ENCODE measurements around the gene ALMS1.
"Not testable (repeated sequence)": the region's sequence is repeated elsewhere in the genome, so short reads cannot be mapped to it uniquely, and the experiment has no call there.

ALMS1 gene

GRCh38 chr2:73624036-73624435, 238.4 kb downstream of the ALMS1 start:
- DNase-seq = not testable (repeated sequence)

GRCh38 chr2:73624625-73625024, 239.0 kb downstream of the ALMS1 start:
- not testable (repeated sequence) for DNase-seq

- not testable (repeated sequence) for DNase-seq
Measured at GRCh38 chr2:73626237-73626636, 240.6 kb downstream of the ALMS1 start.

- DNase-seq = not testable (repeated sequence)
Measured at GRCh38 chr2:73628493-73628892, 242.9 kb downstream of the ALMS1 start.

GRCh38 chr2:73630662-73631266, 245.1 kb downstream of the ALMS1 start:
- DNase-seq = peak in 1 of 2 donors; percentile 5

- not testable (repeated sequence) for DNase-seq
Measured at GRCh38 chr2:73636977-73637376, 251.3 kb downstream of the ALMS1 start.

GRCh38 chr2:73638429-73638828, 252.8 kb downstream of the ALMS1 start:
- no peak for DNase-seq

GRCh38 chr2:73640511-73640911, 254.9 kb downstream of the ALMS1 start:
- no peak for DNase-seq

GRCh38 chr2:73640946-73641766, 255.5 kb downstream of the ALMS1 start:
- no peak for DNase-seq

- DNase-seq = no peak
Measured at GRCh38 chr2:73641767-73642062, 256.1 kb downstream of the ALMS1 start.

- no peak for DNase-seq
Measured at GRCh38 chr2:73642338-73643018, 256.8 kb downstream of the ALMS1 start, which contains the start of gene NAT8. TSS of gene NAT8 (minus strand) at chr2:73642422. CDS start at chr2:73641628, 794 bp downstream.

GRCh38 chr2:73647690-73648089, 262.1 kb downstream of the ALMS1 start:
- DNase-seq = not testable (repeated sequence)

GRCh38 chr2:73651591-73652230, 266.1 kb downstream of the ALMS1 start:
- DNase-seq = no peak

- no peak for DNase-seq
Measured at GRCh38 chr2:73652348-73652747, 266.7 kb downstream of the ALMS1 start.

- no peak for DNase-seq
Measured at GRCh38 chr2:73654175-73654574, 268.5 kb downstream of the ALMS1 start.
